CD4-positive, alpha-beta T cell treated with Interleukin-15 for 1 hour (primary cell): ENCODE results near the gene DIP2C.
"Not testable (repeated sequence)": the region's sequence is repeated elsewhere in the genome, so short reads cannot be mapped to it uniquely, and the experiment has no call there.

ENCODE experiments used
- DNase-seq: peaks from one replicate; pipeline ENCODE4 v3.0.0-alpha.2; 2020

Gene DIP2C

GRCh38 chr10:607545-608185 lies 81.8 kb downstream of the DIP2C start:
- DNase-seq, result no peak

- DNase-seq, result no peak
These were observed 82.5 kb downstream of the DIP2C start for GRCh38 chr10:606762-607544.

GRCh38 chr10:605632-606325 lies 83.7 kb downstream of the DIP2C start:
- no peak for DNase-seq

GRCh38 chr10:604716-605631 lies 84.5 kb downstream of the DIP2C start:
- no peak for DNase-seq

- DNase-seq, result no peak
These were observed 85.7 kb downstream of the DIP2C start for GRCh38 chr10:603745-604144.

- no peak for DNase-seq
These were observed 87.0 kb downstream of the DIP2C start for GRCh38 chr10:602391-603005.

- DNase-seq, result no peak
These were observed 87.9 kb downstream of the DIP2C start for GRCh38 chr10:601660-601963.

GRCh38 chr10:600876-601659 lies 88.4 kb downstream of the DIP2C start:
- no peak for DNase-seq

GRCh38 chr10:600234-600633 lies 89.2 kb downstream of the DIP2C start:
- no peak for DNase-seq

- DNase-seq, result no peak
These were observed 89.7 kb downstream of the DIP2C start for GRCh38 chr10:599767-600166.

GRCh38 chr10:598415-599170 lies 90.9 kb downstream of the DIP2C start:
- DNase-seq, result no peak

GRCh38 chr10:597976-598375 lies 91.5 kb downstream of the DIP2C start:
- no peak for DNase-seq

GRCh38 chr10:596725-597345 lies 92.6 kb downstream of the DIP2C start:
- DNase-seq, result no peak

GRCh38 chr10:596131-596530 lies 93.3 kb downstream of the DIP2C start:
- DNase-seq, result not testable (repeated sequence)

- DNase-seq, result no peak
These were observed 94.0 kb downstream of the DIP2C start for GRCh38 chr10:595473-595872.

GRCh38 chr10:594584-595270 lies 94.7 kb downstream of the DIP2C start:
- DNase-seq, result no peak

GRCh38 chr10:593901-594457 lies 95.5 kb downstream of the DIP2C start:
- DNase-seq, result no peak

GRCh38 chr10:593421-593820 lies 96.0 kb downstream of the DIP2C start:
- no peak for DNase-seq

GRCh38 chr10:593016-593415 lies 96.5 kb downstream of the DIP2C start:
- no peak for DNase-seq

GRCh38 chr10:591646-592045 lies 97.8 kb downstream of the DIP2C start:
- no peak for DNase-seq
